AG04449 (cell line): ENCODE results near the gene RRAGC.

Experiments
- CTCF ChIA-PET: fragments of 350-600 bp; formaldehyde crosslinking; extraction: SDS; loops from one replicate; lab custom pipeline; 2021; ENCODE audit warnings: antibody characterized with exemption; lab: Yijun Ruan, JAX
- POLR2A ChIA-PET: fragments of 400-600, 350-600 bp; formaldehyde crosslinking; extraction: SDS; loops from one replicate; lab custom pipeline; 2020; ENCODE audit warnings: antibody characterized with exemption, inconsistent platforms; lab: Yijun Ruan, JAX
- DNase-seq: peaks from one replicate; pipeline ENCODE4 v3.0.0-alpha.2; 2010; ENCODE audit warnings: low read depth, low spot score
- H3K4me3 ChIP-seq: 2 replicates; pipeline ENCODE4 v1.5.1; 2011; ENCODE audit warnings: low read depth, mild to moderate bottlenecking, control low read depth, low read length
- TF ChIP-seq, protein P1 (sequence below): IDR thresholded peaks from one replicate; pipeline ENCODE4 v1.5.1; 2011; ENCODE audit warnings: mild to moderate bottlenecking, moderate library complexity, low read length, control low read depth, inconsistent platforms; ENCODE audit not compliant: insufficient read depth; ENCODE audit errors: missing control alignments

The RRAGC gene

DNA sequence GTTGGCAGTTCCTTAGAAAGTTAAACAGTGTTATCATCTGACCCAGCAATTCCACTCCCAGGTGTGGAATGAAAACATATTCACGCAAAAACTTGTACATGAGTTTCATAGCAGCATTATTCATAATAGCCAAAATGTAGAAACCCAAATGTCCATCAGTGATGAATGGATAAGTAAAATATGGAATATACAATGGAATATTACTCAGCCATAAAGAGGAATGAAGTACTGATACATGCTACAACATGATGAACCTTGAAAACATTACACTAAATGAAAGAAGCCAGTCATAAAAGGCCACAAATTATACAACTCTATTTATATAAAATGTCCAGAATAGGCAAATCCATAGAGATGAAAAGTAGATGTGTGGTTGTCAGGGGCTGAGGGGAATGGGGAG is 53.5 kb downstream of the RRAGC start:
- CTCF ChIA-PET, result no interaction called here
- POLR2A ChIA-PET, result no interaction called here
- no peak for DNase-seq
- H3K4me3 ChIP-seq, result no peak overlapping the region
- TF ChIP-seq, protein P1, sequence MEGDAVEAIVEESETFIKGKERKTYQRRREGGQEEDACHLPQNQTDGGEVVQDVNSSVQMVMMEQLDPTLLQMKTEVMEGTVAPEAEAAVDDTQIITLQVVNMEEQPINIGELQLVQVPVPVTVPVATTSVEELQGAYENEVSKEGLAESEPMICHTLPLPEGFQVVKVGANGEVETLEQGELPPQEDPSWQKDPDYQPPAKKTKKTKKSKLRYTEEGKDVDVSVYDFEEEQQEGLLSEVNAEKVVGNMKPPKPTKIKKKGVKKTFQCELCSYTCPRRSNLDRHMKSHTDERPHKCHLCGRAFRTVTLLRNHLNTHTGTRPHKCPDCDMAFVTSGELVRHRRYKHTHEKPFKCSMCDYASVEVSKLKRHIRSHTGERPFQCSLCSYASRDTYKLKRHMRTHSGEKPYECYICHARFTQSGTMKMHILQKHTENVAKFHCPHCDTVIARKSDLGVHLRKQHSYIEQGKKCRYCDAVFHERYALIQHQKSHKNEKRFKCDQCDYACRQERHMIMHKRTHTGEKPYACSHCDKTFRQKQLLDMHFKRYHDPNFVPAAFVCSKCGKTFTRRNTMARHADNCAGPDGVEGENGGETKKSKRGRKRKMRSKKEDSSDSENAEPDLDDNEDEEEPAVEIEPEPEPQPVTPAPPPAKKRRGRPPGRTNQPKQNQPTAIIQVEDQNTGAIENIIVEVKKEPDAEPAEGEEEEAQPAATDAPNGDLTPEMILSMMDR, result no peak

DNA sequence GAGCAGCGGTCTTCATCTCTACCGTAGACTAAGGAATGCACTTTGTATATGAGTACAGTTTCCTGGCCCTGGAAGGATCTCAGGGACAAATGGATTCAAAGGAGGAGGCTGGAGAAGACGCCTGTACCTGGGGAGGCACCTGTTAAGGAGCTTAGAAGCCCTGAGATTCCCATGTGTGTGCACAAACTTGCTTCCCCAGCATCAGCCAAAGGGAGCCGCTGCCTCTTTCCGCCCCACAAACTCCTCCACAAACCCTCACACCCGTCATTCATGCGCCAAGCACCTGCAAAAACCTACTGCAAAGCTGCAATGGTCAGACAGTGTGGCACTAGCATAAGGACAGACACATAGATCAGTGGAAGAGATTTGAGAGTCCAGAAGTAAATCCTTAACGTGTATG is 54.5 kb downstream of the RRAGC start:
- CTCF ChIA-PET, result no interaction called here
- TF ChIP-seq, protein P1, result no peak
- no peak for DNase-seq
- POLR2A ChIA-PET, result no interaction called here
- H3K4me3 ChIP-seq, result no peak overlapping the region

DNA sequence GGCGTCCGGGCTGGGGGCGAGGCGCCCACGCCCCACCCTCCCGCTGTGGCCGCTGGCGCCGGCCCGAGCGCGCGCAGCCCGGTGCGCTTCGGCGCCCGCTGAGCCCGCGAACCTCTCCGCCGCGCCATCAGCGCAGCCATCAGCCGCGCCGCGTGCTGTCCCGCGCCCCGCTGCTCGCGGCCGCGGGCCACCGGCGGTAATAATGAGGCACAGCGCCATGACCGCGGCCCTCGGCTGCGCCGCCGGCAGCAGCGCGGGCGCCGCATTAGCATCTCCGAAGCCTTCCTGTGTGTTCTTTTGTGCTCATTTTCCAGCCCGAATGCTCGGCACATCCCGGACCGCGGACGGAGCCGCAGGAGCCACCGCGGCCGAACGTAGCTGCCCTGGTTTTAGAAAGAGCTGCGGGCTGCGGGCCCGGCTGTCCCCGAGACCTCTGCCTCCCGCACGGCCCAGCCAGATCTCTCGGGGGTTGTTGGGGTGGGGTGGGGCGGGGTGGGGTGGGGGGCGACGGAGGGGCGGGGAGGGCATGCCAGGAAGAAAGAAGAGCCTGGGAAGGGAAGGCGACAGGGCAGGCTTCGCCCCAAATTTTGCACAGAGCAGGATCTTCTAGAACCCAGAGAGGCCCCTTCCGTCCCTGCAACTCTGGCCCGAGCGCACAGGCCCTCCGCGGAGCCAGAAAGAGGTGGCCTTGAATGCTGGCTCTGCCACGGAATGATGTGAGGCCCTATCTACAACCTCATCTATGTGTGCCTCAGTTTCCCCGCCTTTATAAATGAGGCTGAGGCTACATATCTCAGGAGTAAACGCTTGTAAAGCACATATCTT is 55.3 kb downstream of the RRAGC start:
- ChIA-PET POLR2A (no interaction called here), CTCF (no interaction called here)
- DNase-seq, result no peak
- H3K4me3 ChIP-seq, result peak overlapping the region; percentile 19
- TF ChIP-seq, protein P1, result no peak

DNA sequence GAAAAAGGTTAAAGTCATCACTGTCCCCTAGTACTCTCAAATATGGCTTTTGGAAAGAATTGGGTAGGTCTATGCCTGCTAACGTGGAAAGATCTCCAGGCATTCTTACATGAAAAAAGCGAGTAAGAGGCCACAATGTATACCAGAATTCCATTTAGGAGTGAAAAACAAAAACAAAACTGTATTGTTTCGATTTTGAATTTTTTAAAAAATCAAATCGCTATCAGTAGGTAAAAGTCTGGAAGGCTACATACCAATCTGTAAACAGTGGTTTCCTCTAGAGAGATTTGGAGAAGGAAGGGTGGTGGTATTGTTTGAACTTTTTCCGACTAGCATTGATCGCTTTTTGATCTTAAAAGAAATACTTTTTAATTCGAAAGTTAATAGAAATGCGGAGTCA is 55.9 kb downstream of the RRAGC start:
- CTCF ChIA-PET, result interaction anchor here (1.5 kb wide), 1 partner anchor 15 kb away, joined by 4 read pairs; no protein-coding TSS in a partner anchor
- TF ChIP-seq, protein P1, result no peak
- DNase-seq, result no peak
- POLR2A ChIA-PET, result no interaction called here
- H3K4me3 ChIP-seq, result peak overlapping the region; percentile 19

DNA sequence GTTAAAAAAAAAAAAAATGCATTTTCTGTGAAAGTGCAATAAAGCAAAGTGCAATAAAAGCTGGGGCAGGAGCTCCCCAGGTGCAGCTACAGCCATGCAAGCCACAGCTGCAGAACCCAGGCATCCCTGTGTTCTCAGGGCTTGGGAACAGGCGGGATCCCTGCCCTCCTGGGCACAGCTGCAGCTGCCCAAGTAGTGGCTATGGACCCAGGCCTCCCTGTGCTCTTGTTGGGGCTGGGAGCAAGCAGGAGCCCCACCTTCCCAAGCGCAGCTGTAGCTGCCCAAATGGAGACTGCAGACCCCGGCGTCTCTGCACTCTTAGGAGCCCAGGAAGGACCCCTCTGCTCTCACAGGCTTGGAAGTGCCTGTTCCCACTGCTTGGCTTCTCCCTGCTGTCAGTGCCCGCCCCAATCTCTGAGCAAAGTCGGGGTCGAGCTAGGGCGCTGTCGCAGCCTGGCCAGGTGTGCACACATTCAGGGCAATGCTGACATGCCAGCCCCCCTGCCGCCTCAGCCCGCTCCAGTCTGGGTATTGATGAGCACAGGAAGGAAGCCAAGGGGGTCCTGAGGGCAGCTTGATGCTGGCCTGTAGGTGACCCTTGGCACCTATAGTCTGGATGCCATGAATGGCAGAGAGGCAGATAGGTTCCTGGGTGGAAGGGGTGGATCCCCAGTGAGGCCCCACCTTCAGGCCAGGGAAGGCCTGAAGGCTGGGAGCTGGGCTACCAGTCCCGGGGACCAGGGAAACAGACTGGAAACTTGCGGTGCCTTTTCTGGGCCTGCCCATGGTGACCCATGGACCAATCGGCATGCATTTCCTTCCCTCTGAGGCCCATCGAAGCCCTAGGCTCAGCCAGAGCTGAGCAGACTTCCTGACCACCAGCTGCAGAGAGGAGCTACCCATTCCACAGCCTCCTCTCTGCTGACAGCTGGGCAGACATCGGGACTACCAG is 58.6 kb downstream of the RRAGC start:
- ChIA-PET CTCF (no interaction called here), POLR2A (no interaction called here)
- TF ChIP-seq, protein P1, result no peak
- H3K4me3 ChIP-seq, result no peak overlapping the region
- DNase-seq, result no peak

DNA sequence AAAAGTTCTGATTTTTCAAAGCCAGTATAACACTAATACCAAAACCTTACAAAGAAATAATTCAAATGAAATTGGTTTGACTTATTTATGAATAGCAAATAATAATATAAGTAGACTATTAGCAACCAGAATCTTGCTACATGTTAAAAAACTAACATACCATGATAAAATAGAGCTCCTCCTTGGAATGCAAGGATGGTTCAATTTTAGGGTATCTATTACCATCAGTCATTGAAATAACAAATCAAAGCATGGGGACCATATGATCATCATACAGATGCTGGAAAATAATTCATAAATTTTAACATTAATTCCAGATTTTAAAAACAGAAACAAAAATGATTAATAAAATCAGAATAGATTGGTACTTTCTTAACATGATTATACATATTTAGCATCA is 66.3 kb downstream of the RRAGC start:
- CTCF ChIA-PET, result interaction anchor here (0.6 kb wide), 1 partner anchor 235 kb away, joined by 3 read pairs; no protein-coding TSS in a partner anchor

More for the DNA sequence above, 66.3 kb downstream of the RRAGC start:
- no peak for DNase-seq
- no peak overlapping the region for H3K4me3 ChIP-seq
- POLR2A ChIA-PET, result no interaction called here
- TF ChIP-seq, protein P1, result no peak
